Uterus (tissue), 4 donors: ENCODE results near the gene TWNK. TPM values are rescaled to one million over a fixed set of nuclear protein-coding genes. Genes with fewer than 3 reads are reported as not detected.

Source experiments
- microRNA counts, 2 donors: library from miRNA; unstranded; fragments of <30 nt; microRNA quantifications; one replicate each; lab custom pipeline; 2016 to 2017
- microRNA-seq: library from miRNA; unstranded; fragments of <30 nt; microRNA quantifications from one replicate; pipeline ENCODE4, GENCODE V29; 2016; ENCODE audit warnings: borderline microRNAs expressed, borderline replicate concordance
- small RNA-seq: library from RNA; depleted of rRNA; stranded (forward); fragments of <200 nt; gene quantifications from one replicate; pipeline ENCODE3, GENCODE V24; 2016
- total RNA-seq, 4 donors: library from RNA; depleted of rRNA in 3 of 4; stranded (reverse); fragments of >200 nt in 3 of 4; gene quantifications; one replicate each; pipeline versions ENCODE4 v1.1.0 to v1.2.4, GENCODE V29; 2014 to 2023
- donor health status: DM: yes; HTN: yes; CAD: no.

Gene TWNK
- total RNA-seq, 4 donors from 2014 or later = 0.51 to 11.8 (median 6.2) TPM

MicroRNAs encoded within 50 kb of the gene (microRNA counts, 767-probe panel; counts per million panel counts)
- 0 counts per million in 2 donors for microRNA hsa-miR-608 (lab: Ali Mortazavi, UCI)

Small RNA genes within 50 kb of the gene (microRNA-seq; reads per million reads assigned to microRNA genes)
- not detected for gene MIR608

Small RNA genes within 50 kb of the gene (small RNA-seq; reads per million reads assigned to genes)
- gene MIR608 = not detected

Other genes with a start within 250 kb of the TWNK start
- 10 to 100 TPM in 2 of 4 donors, under 1 TPM in 1, not detected in 1; 0.64 to 39.7 (median 21.3) TPM for gene PAX2, start 242.0 kb upstream of the TWNK start, total RNA-seq
- gene SLF2, start 74.6 kb upstream of the TWNK start, total RNA-seq = 100 to 1,000 TPM in 1 of 4 donors, 10 to 100 TPM in 3; 27.9 to 102 (median 59.9) TPM
- 10 to 100 TPM in 1 of 4 donors, 1 to 10 TPM in 3; 2.6 to 10.3 (median 4.2) TPM for gene SEMA4G, start 18.0 kb upstream of the TWNK start, total RNA-seq
- 100 to 1,000 TPM in 1 of 4 donors, 10 to 100 TPM in 3; 36.9 to 134 (median 51.8) TPM for gene MRPL43, start within 50 bp of the TWNK start, total RNA-seq
- gene LZTS2, start 12.3 kb downstream of the TWNK start, total RNA-seq = 100 to 1,000 TPM in 2 of 4 donors, 10 to 100 TPM in 2; 51.5 to 123 (median 85.2) TPM
- gene PDZD7, start 43.6 kb downstream of the TWNK start, total RNA-seq = 1 to 10 TPM in 1 of 4 donors, under 1 TPM in 2, not detected in 1; under 0.01 to 1.3 (median 0.61) TPM
- 100 to 1,000 TPM in 1 of 4 donors, 10 to 100 TPM in 3; 34.6 to 161 (median 58.1) TPM for gene SFXN3, start 43.7 kb downstream of the TWNK start, total RNA-seq
- 10 to 100 TPM in 1 of 4 donors, 1 to 10 TPM in 1, under 1 TPM in 1, not detected in 1; 0.26 to 34.6 (median 6.3) TPM for gene KAZALD1, start 74.4 kb downstream of the TWNK start, total RNA-seq
- not detected for gene TLX1, start 143.8 kb downstream of the TWNK start, total RNA-seq
- gene LBX1, start 241.9 kb downstream of the TWNK start, total RNA-seq = not detected